HK-2 (cell line): ENCODE results near the gene ABCG5.
A peak's percentile ranks its signal among the peaks of the same experiment; 100 is the strongest.

ENCODE experiments used
- DNase-seq: peaks from one replicate; pipeline ENCODE4 v3.0.0-alpha.2; 2018; ENCODE audit not compliant: unreplicated experiment

The ABCG5 gene

DNA sequence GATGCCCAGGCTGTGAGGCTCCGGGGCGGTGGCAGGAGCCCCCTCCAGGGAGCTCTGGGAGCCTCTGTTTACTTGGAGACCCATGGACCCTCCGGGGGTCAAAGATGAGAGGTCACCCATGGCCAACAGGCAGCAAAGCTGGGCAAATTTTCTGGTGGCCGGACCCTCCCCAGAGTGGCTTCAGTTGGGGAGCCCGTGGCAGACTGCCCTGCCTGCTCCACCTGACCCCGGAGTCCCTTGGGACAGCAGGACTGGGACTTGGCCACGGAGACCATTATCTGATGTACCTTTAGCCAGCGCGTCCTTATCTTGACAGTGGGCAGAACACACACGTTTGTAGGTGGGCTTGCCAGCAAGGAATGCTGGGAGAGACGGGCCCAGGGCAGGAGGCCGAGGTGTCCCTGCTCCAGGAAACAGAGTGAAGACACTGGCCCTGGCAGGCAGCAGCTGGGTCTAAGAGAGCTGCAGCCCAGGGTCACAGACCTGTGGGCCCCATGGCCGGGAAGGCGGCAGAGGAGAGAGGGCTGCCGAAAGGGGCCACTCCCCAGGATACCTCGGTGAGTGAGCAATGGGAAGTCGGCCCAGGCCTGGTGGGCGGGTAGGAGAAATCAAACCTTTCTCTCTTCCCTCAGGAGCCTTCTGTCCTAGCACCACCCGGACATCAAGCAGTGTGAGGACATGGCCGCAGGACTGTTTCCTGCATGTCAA, at the start of gene ABCG5, which contains the start of gene ABCG8:
Gene ABCG5, minus strand, starts transcription at position 280 of the 708 bp plus-strand sequence. Its CDS starts 160 bp downstream, at position 120.
Gene ABCG8, plus strand, starts transcription at position 412 of the 708 bp plus-strand sequence. Its CDS starts 83 bp downstream, at position 495.
- no peak for DNase-seq

DNA sequence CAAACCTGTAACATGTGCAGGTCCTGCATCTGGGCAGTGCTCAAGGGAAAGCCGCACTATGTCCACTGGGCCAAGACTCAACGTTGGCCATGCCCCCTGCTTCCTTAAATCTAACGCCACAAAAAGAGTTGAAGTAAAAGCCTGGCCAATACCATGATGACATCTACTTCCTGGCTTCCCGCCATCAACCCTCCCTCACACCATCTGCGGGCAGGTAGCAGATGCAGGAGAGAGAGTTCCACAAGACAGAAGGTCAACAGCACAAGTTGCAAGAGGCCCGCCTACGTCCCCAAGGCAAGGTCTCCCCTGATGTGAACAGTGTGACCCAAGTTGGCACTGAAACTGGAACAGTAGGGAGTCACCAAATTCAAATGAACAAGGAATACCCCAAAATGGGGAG, 48.5 kb upstream of the ABCG5 start:
- DNase-seq = no peak

DNA sequence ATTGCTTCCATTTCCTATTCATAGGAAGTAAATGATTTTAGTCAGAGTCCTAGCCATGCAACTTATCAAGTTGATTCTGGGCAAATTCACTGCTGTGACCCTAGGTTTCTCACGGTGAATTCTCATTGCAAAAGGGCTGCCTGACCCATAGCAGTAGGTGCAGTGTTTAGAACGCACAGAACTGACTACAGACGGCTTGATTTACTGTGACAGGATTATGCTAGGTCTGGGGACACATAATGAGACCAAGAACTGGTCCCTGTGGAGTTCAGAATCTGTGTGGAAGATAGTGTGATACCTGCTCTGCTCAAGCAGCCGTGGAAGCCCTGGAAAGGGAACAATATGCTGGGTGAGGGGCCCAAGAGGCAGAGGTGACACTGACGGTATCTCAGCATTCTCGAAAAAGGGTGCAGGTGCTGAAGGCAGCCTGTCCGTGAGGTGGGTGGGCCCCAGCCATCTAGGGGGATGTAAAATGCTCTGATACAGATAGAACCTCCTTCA, 46.5 kb upstream of the ABCG5 start:
- no peak for DNase-seq

DNA sequence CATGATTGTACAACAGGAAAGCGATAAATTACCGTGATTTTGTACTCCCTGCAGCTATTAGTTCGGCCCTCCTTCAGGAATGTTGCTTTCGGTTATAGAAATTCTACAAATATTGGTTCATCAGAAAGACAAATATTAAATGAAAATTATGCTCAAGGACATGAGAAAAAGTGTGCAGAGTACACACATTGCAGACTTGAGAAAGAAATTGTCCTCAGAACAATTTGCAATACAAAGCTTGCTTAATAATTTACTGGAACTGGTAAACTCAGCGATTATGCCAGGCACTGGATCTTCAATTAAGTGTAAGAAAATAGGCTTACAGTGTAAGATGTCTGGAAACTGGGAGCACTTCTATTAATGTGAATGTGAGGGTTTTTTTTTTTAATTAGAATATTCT, 46.0 kb upstream of the ABCG5 start:
- DNase-seq = no peak

DNA sequence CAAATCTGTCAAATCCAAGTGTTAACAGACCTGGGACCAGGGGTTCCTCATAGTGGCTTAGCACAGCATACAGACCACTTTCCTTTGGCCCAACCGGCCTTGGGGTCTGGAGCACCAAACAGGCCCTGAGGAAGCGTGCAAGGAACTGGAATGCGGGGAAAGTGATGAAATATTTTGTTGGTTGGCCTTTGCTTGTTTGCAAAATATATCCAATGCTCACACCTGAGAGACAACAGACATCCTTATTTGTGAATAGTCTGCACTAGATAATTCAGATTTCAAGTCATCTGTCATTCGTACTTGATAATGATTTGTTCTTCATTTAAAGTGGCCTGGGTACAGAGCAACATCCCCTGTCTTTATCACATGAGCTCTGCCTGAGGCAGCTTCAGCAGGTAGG, 43.7 kb upstream of the ABCG5 start:
- no peak for DNase-seq

DNA sequence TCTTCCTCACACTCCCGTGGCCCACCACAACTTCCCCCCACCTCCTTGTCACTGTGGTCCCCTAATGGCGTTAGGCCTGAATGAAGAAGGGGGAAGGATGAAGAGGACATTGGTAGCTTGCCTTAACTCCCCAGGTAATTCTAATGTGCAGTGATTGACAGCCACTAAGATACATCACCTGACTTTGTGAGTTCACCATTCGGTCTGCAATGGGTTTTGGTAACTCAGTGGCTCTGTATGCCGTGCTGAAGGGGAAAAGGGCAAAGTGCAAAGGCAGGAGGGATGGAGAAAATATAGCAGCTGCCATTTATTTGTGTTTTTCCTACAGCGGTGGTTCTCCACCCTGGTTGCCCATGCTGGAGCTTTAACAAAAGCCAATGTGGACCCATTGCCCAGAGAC, 42.3 kb upstream of the ABCG5 start:
- DNase-seq = no peak

DNA sequence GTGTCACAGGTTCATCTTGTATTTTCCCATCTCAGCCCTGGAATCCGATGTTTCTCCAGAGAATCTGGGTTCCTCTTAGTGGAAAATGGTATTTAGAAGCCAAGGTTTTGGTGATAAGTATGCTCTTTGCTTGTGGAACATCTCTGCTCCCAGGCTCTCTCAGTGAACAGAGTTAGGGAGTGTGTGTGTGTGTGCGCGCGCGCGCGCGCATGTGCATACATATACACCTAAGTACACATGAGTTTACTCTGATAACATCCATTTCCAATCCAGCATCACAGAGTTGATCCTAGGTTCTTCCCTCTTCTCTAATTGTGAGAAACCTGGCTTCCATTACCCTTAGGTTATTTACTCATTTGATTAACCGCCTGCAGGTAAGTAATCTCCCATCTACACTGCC, 41.8 kb upstream of the ABCG5 start:
- no peak for DNase-seq

DNA sequence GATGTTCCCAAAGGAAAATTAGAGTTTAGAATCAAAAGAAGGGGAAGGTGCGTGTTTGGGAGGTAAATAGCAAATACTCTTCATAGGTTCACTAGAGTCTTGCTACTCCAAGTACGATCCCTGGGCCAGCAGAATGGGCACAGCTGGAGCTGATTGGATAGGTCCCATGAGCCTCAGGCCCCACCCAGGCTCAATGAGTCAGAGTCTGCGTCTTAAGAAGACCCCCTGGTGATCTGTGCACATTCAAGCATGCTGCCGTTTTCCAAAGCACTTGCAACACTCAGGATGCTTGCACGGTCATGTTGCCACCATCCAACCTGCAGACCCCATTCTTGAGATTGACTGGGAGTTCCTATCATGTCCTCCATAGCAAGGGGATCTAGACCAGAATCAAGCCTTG, 40.6 kb upstream of the ABCG5 start:
- no peak for DNase-seq

DNA sequence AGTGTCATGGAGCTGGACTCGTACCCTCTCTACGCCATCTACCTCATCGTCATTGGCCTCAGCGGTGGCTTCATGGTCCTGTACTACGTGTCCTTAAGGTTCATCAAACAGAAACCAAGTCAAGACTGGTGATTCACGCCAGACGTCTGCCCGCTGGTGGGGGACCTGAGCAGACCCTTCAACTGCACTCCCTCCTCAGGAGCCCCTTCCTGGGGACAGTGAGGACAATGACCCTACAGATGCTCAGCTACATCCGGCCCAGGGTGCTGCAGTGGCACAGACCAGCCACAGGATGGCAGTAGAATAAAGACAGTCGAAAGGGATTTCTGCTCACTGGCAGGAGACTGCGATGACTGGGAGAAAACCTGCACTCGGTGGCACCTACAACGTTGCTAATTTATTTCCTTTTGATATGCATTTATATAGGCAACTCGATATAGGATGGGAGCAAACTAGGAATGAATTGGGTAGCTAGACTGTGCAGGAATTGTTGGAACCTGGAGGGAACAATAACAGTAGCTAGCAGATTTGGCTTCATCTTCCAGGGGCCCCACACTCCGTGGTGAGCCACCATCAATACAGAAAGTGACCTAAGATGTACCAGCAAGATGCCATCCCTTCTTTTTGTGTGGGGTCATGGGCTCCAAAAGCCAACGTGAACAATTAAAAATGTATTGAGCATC, 39.3 kb upstream of the ABCG5 start:
- peak; percentile 68 for DNase-seq

DNA sequence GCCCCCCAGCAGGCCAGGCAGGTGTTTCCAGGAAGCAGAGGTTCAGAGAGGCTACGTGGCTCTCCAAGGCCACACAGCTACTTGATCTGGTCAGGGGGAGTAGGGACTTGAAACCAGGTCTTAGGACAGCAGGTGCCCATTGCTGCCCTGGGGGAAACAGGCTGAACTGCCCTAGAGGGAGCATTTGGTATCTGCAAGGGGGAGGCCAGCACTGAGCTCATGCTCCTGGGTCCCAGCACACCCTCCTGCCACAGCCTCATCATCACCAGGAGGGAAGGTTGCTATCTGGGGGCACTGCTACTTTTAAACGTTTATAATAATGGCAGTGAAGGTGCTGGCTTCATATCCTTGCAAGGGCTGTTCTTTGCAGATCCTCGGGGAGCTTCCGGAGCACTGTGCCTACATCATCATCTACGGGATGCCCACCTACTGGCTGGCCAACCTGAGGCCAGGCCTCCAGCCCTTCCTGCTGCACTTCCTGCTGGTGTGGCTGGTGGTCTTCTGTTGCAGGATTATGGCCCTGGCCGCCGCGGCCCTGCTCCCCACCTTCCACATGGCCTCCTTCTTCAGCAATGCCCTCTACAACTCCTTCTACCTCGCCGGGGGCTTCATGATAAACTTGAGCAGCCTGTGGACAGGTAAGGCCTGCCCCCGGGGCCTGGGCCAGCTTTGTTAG, 36.3 kb upstream of the ABCG5 start:
- DNase-seq = no peak

DNA sequence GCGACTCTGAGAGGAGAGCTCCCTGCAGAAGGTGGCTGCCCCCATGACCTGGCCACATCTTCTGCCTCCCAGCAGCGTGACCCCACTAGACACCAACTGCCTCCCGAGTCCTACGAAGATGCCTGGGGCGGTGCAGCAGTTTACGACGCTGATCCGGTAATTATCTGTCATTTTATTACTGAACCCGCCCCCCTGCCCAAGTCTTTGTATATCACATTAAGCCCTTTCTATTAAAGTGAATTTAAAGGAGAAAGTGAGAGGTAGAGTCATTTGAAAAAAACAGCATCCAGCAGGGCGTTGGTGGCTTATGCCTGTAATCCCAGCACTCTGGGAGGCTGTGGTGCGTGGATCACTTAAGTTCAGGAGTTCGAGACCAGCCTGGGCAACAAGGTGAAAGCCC, 33.5 kb upstream of the ABCG5 start:
- no peak for DNase-seq

DNA sequence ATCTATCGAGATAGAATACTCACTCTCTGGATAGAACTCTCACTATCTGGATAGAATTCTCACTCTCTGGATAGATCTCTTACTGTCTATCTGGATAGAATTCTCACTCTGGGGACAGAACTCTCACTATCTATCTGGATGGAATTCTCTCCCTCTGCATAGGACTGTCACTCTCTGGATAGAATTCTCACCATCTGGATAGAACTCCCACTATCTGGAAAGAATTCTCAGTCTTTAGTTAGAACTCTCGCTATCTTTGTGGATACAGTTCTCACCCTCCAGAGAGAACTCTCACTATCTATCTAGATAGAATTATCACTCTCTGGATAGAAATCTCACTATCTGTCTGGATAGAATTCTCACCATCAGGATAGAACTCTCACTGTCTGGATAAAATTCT, 16.7 kb upstream of the ABCG5 start:
- DNase-seq = no peak

DNA sequence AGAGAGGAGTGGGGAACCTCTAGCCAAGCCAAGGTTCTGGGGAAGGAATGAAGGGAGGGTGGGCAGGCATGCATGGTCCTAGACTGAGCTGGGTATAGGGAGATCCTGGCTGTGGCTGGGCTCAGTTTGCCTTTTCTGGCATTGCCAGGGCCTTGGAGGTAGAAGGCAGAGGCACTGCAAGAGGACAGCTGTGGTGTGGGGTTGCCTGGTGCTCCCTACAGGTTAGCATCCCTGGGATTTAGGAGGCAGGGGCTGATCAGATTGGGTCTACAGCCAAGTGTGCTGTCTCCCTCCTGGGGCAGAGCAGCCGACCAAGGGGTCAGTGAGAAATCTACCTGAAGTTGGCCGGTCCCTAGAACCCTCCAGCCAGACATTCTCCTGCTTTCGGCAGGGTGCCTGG, 16.0 kb upstream of the ABCG5 start:
- DNase-seq = no peak

DNA sequence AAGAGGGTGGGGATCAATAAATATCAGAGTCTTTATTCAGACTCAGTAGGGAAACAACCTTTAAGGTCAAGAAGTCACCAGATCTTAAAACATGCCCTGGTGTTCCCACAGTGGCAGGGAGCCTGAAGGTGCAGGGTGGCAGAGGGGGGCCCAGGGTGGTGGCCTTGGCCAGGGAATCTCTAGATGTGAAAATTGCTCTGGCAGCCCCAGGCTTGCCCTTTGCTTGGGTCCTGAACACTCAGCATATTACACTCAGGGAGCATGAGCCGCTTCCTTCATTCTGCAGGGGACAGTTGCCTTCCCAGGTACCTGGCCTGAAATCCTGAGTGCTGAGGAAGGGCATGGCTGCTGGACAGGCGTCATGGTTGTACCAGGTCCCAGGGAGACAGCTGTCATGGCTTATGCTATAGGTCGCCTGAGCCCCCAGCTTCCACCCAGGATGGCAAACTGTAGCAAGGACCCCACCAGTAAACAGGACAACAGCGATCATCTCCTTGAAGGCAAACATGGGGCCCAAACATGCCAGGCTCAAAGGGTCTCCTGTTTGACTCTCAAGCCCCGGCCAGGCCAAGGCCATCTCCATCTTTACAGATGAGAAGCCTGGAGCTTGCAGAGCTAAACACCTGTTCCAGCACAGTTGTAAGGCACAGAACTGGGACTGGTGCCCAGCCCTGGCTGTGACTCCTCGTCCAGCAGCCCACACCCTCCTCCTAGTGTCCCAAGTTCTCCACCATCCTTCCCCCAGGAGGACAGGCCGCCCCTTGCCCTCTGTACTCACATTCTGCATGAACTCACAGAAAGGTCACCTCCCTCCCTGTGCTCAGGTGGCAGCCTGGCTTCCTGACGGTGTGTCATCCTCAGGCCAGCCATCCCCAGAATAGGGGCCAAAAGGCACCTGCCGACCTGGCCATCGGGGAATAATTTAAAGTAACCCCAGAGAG, 14.8 kb upstream of the ABCG5 start:
- no peak for DNase-seq

DNA sequence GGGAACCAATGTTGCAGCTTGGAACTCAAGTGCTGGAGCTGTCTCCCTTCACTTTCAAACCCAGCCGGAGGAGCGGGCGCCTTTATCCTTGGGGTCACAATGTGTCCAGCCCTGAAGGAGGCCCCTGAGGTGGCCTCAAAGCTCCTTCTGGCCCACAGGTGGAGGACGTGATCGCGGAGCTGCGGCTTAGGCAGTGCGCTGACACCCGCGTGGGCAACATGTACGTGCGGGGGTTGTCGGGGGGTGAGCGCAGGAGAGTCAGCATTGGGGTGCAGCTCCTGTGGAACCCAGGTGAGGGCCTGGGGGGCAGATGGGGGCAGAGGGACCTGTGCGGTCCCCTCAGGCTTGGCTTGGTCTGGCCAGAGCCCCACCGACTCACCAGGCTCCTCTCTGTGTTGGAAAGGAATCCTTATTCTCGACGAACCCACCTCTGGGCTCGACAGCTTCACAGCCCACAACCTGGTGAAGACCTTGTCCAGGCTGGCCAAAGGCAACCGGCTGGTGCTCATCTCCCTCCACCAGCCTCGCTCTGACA, 13.6 kb upstream of the ABCG5 start:
- DNase-seq = no peak

DNA sequence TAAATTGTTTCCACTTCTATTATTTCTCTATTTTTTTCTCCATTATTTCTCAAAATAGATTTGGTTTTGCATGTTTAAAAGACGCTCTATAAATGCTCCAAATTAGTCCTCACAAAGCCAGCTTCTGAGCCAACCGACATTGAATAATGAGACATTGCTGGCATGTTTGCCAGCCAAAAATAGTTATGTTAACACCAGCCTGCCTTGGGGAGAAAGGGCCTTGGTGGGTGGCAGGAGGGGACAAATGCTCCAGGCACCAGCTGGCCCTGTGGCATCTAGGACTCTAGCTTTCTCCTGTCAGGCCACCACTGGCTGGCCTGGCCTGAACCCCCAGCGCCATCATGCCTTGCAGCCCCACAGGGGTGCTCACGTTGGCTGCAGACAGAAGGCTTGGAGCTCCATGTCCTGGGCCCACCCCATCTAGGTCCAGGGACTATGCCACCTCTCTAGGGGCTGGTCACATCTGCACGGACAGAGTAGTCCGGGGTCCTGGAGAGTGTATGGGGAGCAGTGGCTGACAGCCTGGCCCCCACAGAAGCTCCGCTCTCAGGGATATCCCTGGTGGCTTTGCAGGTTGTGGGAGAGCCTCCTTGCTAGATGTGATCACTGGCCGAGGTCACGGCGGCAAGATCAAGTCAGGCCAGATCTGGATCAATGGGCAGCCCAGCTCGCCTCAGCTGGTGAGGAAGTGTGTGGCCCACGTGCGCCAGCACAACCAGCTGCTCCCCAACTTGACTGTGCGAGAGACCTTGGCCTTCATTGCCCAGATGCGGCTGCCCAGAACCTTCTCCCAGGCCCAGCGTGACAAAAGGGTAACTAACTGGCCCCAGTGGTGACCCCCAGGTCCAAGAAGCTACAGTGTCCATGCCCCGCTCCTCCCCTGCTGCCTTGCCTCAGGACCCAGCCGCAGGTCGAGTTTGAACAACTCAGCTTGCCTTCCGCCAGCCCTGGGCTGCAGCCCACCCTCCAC, 12.7 kb upstream of the ABCG5 start:
- no peak for DNase-seq

DNA sequence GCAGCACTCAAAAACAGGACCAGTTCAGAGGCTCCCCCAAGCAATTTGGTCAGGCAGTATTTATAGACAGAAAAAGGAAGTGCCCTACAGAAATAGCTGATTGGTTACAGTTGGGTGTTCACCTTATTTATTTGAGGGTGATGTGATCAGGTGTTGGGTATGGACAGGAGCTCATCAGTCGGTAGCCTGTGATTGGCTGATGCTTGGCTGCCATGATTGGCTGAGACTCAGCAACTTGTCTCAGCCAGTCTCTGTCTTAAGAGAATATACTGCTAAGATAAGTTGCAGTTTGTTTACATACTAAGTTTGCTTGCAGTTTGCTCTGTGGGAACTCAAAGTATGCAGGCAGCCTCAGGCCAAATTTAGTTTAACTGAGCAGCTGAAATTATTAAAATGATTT, 9.6 kb upstream of the ABCG5 start:
- no peak for DNase-seq

DNA sequence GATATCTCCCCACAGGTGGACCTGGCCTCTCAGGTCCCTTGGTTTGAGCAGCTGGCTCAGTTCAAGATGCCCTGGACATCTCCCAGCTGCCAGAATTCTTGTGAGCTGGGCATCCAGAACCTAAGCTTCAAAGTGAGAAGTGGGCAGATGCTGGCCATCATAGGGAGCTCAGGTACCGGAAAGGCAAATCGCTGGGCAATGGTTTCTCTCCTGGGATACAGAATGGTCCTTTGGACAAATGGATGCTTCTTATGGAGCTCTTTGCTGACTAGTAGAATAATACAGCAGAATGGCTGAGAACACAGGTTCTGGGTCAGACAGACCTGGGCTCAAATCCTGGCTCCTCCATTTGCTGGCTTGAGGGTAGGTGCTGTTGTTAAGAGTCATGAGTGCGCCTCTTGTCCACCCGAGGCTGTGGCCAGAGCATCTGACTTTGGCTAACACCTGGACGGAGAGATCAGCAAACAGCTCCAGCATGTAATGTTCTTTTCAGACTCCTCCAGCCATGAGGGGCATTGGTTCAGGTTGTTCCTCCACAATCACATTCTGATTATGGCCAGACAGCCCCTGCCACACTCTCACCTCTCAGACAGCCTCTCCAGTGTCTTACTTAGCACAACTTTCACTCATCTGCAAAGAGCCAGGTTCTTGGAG, 7.6 kb upstream of the ABCG5 start:
- DNase-seq = no peak

DNA sequence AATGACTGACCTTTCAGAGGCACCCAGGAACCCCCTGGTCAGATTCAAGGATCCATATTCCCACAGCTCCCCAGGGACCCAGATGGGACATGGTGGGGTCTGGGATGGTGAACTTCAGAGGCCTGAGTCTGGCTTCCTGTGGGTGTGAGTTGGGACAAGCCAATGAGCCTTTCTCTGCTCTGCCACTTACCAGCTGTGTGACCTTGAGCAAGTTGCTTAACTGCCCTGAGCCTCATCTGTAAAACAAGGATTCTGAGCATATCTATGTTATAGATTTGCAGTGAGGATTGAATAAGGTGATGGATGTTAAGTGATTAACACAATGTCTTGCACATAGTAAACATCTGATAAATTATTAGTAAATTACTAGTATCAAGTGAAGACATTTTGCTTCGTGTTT, 6.5 kb upstream of the ABCG5 start:
- DNase-seq = no peak

DNA sequence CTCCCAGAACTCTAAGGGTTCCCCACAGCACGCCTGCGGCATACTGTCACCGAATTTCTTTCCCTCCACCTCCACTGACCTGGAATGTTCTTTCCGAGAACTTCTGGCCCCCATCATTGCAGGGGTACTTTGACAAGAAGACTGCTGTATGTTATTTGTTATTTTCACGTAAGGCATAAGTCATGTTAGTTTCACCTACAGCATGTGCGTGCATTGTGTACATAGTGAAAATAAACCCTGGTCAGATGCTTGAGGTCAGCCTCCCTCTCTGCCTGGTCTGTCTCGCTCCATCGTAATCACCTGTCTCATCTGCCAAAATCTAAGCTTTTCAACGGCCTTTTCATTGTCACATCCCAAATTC, 4.2 kb upstream of the ABCG5 start:
- no peak for DNase-seq
